ENCODE measurements around the gene ITGA11. TPM values are rescaled to one million over a fixed set of nuclear protein-coding genes. Genes with fewer than 3 reads are reported as not detected.

ITGA11 gene
- total and polyA plus RNA-seq, 2 of the 4 experiments (the other 2 are of a cell fraction), result 4.1 to 6.6 TPM

GRCh38 chr15:68310178-68310803 is 121.7 kb downstream of the ITGA11 start (continued):
- TF ChIP-seq RAD21 (IDR thresholded peaks at IDR 0.05; ENCODE audit: low read length) (no peak), BHLHE40 (IDR thresholded peaks at IDR 0.05; ENCODE audit: low read depth, low read length) (no peak), RFX5 (IDR thresholded peaks at IDR 0.05; ENCODE audit: low read depth, low read length) (no peak), FOS (IDR thresholded peaks at IDR 0.05; ENCODE audit: low read depth, low read length) (no peak), CHD1 (IDR thresholded peaks at IDR 0.05; ENCODE audit: low read depth, low read length) (no peak), CEBPB (IDR thresholded peaks at IDR 0.05; ENCODE audit: low read depth, low read length) (no peak)

GRCh38 chr15:68309024-68309423 is 122.9 kb downstream of the ITGA11 start:
- H2BK120ac ChIP-seq (ENCODE audit: low read depth, low read length), result peak overlapping the region; percentile 54; the same call in 1 of the 2 replicates
- H3K4me2 ChIP-seq (ENCODE audit: low read depth, low read length), result no peak overlapping the region
- H3K36me3 ChIP-seq (ENCODE audit: control insufficient read depth, insufficient read depth, low read length), result peaks cover 7% of the 10 kb centered on the region; the same call in 1 of the 2 replicates
- H3K9ac ChIP-seq (ENCODE audit: low read depth, low read length), result no peak overlapping the region
- H2AFZ ChIP-seq (replicated peaks; ENCODE audit: low read length, poor library complexity), result no peak overlapping the region
- H3K27ac ChIP-seq (ENCODE audit: insufficient read depth, low read length), result peak overlapping the region; percentile 51; the same call in 1 of the 2 replicates
- no peaks in the 10 kb centered on the region for H3K79me1 ChIP-seq (ENCODE audit: low read depth in 1 of 2, low read length in 2 of 2)
- H3K9me3 ChIP-seq (ENCODE audit: control insufficient read depth, insufficient read depth, low read length), result peaks cover 2% of the 10 kb centered on the region; the same call in 1 of the 2 replicates
- peaks cover 18% of the 10 kb centered on the region for H3K4me1 ChIP-seq (ENCODE audit: control insufficient read depth, insufficient read depth, low read length)
- peak overlapping the region in 1 of 2 experiments; percentile 3; a peak in 1 of 4 replicates for H4K8ac ChIP-seq (ENCODE audit: low read depth in 2 of 2, low read length in 2 of 2)
- no peak overlapping the region for H3K4me3 ChIP-seq (ENCODE audit: insufficient read depth, low read depth, low read length)
- dilution Hi-C loops (cut with HindIII; ENCODE audit: low sequenced_read_pairs, unreplicated experiment) (no loop called here), intact Hi-C loops (cut with micrococcal nuclease) (loop anchor here (5.0 to 10.0 kb wide), 2 partner anchors 123 to 506 kb away; partner anchors contain the start of gene ITGA11), in situ Hi-C loops (cut with MboI; ENCODE audit: low sequenced_read_pairs) (loop anchor here (5.0 to 10.0 kb wide), 2 partner anchors 363 to 566 kb away; no protein-coding TSS in a partner anchor)
- WGBS, 2 experiments (ENCODE audit: extremely low coverage in 2 of 2, insufficient read length in 1 of 2), result 0% methylated on average over 1 of the region's 3 CpGs; no CpG with 5 or more reads in 1 of the 2 experiments
- H4K20me1 ChIP-seq (ENCODE audit: insufficient read depth, low read length), result no peaks in the 10 kb centered on the region
- no peak overlapping the region for H2AK5ac ChIP-seq (ENCODE audit: low read depth, low read length)
- no peak overlapping the region for H3K56ac ChIP-seq (ENCODE audit: extremely low read depth, insufficient read depth, low read length)
- H2BK20ac ChIP-seq (ENCODE audit: low read depth, low read length), result peak overlapping the region; percentile 32; the same call in 1 of the 2 replicates
- H3K27me3 ChIP-seq (ENCODE audit: control insufficient read depth, insufficient read depth, low read length), result no peaks in the 10 kb centered on the region
- H2AK9ac ChIP-seq (replicated peaks; ENCODE audit: low read depth, low read length, poor library complexity), result no peak overlapping the region
- no peak overlapping the region for H3K14ac ChIP-seq (replicated peaks; ENCODE audit: low read depth, low read length)
- 0 out of 2 replicates have a peak overlapping the region, but pooled peaks have one; percentile 13 for H3K23ac ChIP-seq (ENCODE audit: low read depth, low read length)
- no peak overlapping the region for H2BK5ac ChIP-seq (ENCODE audit: low read depth, low read length, poor library complexity, severe bottlenecking)
- H3K4ac ChIP-seq (ENCODE audit: low read depth, low read length), result no peak overlapping the region
- peak; percentile 71 for DNase-seq
- 0 out of 2 replicates have a peak, but pooled peaks cover 3% of the 10 kb centered on the region for H3K9me1 ChIP-seq (ENCODE audit: insufficient read depth, low read length)
- ChIA-PET POLR2A (ENCODE audit: unreplicated experiment) (no interaction called here), CTCF (interaction anchor here (0.6 to 1.7 kb wide), 3 partner anchors 235 to 250 kb away, joined by 3 to 4 read pairs (median 3); no protein-coding TSS in a partner anchor)
- H3K18ac ChIP-seq (ENCODE audit: low read depth, low read length), result peak overlapping the region; percentile 71; the same call in 1 of the 2 replicates
- no TSS peak for BruUV-seq (replicated peaks)
- H2BK15ac ChIP-seq (ENCODE audit: low read depth, low read length), result no peak overlapping the region
- H4K5ac ChIP-seq (ENCODE audit: low read depth, low read length), result no peak overlapping the region
- no peak overlapping the region for H4K91ac ChIP-seq (ENCODE audit: insufficient read depth, low read depth, low read length)
- ATAC-seq (ENCODE audit: low read depth), result peak; percentile 18
- no peak for TF ChIP-seq RCOR1 (IDR thresholded peaks at IDR 0.05; ENCODE audit: insufficient replicate concordance, low read length)
- TF ChIP-seq USF2 (IDR thresholded peaks at IDR 0.05; ENCODE audit: low read depth, low read length), result no peak
- TF ChIP-seq CTCF (conservative IDR thresholded peaks at IDR 0.05; ENCODE audit: low read depth, low read length), result no peak
- no peak for TF ChIP-seq POLR2A (IDR thresholded peaks at IDR 0.05; ENCODE audit: low read depth, low read length)
- TF ChIP-seq NFE2L2 (IDR thresholded peaks at IDR 0.05; ENCODE audit: low read depth, low read length), result no peak
- no peak for TF ChIP-seq CEBPB (IDR thresholded peaks at IDR 0.05; ENCODE audit: low read depth, low read length)
- TF ChIP-seq BHLHE40 (IDR thresholded peaks at IDR 0.05; ENCODE audit: low read depth, low read length), result no peak
- no peak for TF ChIP-seq ELK1 (IDR thresholded peaks at IDR 0.05; ENCODE audit: borderline replicate concordance, low read depth, low read length)

Data from IMR-90 (cell line).